Heart left ventricle (tissue), 13 donors: ENCODE data around the gene CDK18.

ENCODE experiments used
- POLR2A ChIP-seq, 2 donors: fragments of 450-650 bp; IDR thresholded peaks; one replicate each; pipeline ENCODE4 v1.6.1; 2017; ENCODE audit warnings: antibody characterized with exemption in 2 of 2, mild to moderate bottlenecking in 2 of 2, moderate library complexity in 2 of 2
- TF ChIP-seq, protein P1 (sequence below), 12 donors: fragments of 200-600 bp; sonication (generic) in 4 of 12; IDR thresholded peaks; one replicate each; pipeline versions ENCODE4 v1.5.0 to v1.8.0; 2018 to 2022; ENCODE audit warnings: antibody characterized with exemption in 12 of 12, mild to moderate bottlenecking in 5 of 12
- donor health status: ischemic (EF 13 %, LVEDD 7.1; RV severe dilation, severe dysfunction).
- donor health status: DM: no; HTN: yes; CAD: no.
- donor health status: DM: no; HTN: no; CAD: no.
- donor health status: ischemic (EF 25% LVEDD 6.9; RV normal size, moderate dysfunction).
- donor health status: ischemic (EF 25% LVEDD 5.7; RV mildly dilated, moderate dysfunction).
- donor health status: ischemic (EF 35%, LVEDD 5.7; RV mildly dilated, moderate dysfunction).
- donor health status: nonischemic (EF 11% LVEDD 7.7; RV severe dilation, severe dysfunction).
- donor health status: DM: yes; HTN: yes; CAD: no.
- donor health status: PGD.
- donor health status: ischemic (EF 29% LVEDD 5.4; RV normal size, mild dysfunction).
- donor health status: nonischemic (EF 23%, LVEDD 6.1; RV moderate dilation, normal function).

- TF ChIP-seq, protein P1, sequence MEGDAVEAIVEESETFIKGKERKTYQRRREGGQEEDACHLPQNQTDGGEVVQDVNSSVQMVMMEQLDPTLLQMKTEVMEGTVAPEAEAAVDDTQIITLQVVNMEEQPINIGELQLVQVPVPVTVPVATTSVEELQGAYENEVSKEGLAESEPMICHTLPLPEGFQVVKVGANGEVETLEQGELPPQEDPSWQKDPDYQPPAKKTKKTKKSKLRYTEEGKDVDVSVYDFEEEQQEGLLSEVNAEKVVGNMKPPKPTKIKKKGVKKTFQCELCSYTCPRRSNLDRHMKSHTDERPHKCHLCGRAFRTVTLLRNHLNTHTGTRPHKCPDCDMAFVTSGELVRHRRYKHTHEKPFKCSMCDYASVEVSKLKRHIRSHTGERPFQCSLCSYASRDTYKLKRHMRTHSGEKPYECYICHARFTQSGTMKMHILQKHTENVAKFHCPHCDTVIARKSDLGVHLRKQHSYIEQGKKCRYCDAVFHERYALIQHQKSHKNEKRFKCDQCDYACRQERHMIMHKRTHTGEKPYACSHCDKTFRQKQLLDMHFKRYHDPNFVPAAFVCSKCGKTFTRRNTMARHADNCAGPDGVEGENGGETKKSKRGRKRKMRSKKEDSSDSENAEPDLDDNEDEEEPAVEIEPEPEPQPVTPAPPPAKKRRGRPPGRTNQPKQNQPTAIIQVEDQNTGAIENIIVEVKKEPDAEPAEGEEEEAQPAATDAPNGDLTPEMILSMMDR (IDR thresholded peaks at IDR 0.05): no peak
- TF ChIP-seq POLR2A (IDR thresholded peaks at IDR 0.05): no peak
Observed at GRCh38 chr1:205486258-205486657, 18.2 kb upstream of the CDK18 start.
